ENCODE results near the gene LPO. TPM values are rescaled to one million over a fixed set of nuclear protein-coding genes. Genes with fewer than 3 reads are reported as not detected.

The LPO gene
- under 1 TPM; 0.14 to 0.22 (median 0.18) TPM for polyA plus RNA-seq (ENCODE audit: insufficient read length in 3 of 3)
- long read RNA-seq, donor 1, result 0 reads
- long read RNA-seq, donor 2, result 0 reads
- long read RNA-seq, donor 3, partial matches to known transcripts, result 0 of 5 reads
- long read RNA-seq, donor 3, other reads (novel, unspliced or antisense), result 5 of 5 reads
- long read RNA-seq, donor 4, result 0 reads
- long read RNA-seq, donor 5, result 0 reads
- long read RNA-seq, donor 6, result 0 reads
- long read RNA-seq, donor 7, result 0 reads
- long read RNA-seq, donor 8, result 0 reads
- long read RNA-seq, donor 9, result 0 reads
- long read RNA-seq, donor 10, result 0 reads
- long read RNA-seq, donor 11, result 0 reads
- long read RNA-seq, donor 12, result 0 reads
- long read RNA-seq, donor 13, result 0 reads
- long read RNA-seq, donor 14, result 0 reads
- long read RNA-seq, donor 15, result 0 reads
- long read RNA-seq, donor 16, partial matches to known transcripts, result 5 of 5 reads
- long read RNA-seq, donor 16, other reads (novel, unspliced or antisense), result 0 of 5 reads

DNA sequence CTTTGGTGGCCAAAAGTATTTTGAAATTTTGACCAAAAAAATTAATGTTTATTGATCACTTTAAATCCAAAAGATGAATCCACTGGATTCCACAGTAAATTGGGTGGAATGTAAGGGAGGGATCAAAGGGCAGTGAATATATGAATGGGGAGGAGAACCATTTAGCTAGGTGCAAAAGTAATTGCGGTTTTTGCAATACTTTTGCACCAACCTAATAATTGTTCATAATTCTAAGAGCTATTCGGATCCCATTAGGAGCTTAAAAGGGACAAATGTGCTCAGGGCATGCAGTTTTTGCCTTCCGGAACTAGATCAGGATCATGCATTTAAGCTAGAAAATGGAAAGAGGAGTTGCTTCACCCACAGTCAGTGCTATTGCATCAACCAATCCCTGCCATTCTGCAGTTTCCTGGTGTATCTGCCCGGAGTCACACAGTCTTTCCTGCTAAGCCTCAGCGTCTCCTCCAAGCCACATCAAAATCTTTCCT, at the start of gene LPO:
TSS of gene LPO (plus strand) at position 438 of the 488 bp plus-strand sequence. CDS start 4,396 bp downstream, outside the sequence.
- DNase-seq (ENCODE audit: extremely low read depth in 1 of 11, low read depth in 9 of 11, low spot score in 4 of 11), result no peak

DNA sequence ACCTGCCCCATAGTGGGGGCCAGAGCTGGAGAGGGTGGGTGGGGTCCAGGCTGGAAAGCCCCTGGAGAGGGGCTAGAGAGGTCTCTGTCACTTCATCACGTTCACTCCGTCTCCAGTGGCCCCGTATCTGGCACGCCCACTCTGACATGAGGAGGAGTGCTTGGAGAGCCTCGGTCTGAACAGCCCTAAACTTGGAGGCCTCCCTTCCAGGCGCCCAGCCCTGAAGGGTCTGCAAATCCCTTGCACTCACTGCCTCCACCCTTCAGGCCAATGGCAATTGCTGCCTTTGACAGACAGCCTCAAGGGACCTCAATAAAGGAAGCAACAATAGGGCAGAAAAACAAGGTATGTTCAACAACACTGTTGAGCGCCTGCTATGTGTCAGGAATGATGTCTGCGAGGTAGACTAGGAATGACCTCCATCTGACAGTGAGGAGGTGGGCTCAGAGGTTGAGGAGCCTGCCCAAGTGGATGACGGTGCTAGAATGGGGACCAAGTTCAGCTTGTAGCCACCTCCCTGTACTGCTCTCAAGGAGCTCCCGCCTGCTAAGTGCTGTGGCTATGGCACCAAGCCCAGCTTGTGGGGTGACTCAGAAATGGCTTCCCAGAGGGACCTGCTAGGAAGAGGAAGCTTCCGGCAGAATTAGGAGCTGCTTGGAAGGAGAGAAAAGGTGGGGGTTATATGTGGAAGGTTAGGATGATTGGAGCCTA, 48.8 kb upstream of the LPO start:
- no peak for DNase-seq (ENCODE audit: extremely low read depth in 1 of 11, low read depth in 9 of 11, low spot score in 4 of 11)

DNA sequence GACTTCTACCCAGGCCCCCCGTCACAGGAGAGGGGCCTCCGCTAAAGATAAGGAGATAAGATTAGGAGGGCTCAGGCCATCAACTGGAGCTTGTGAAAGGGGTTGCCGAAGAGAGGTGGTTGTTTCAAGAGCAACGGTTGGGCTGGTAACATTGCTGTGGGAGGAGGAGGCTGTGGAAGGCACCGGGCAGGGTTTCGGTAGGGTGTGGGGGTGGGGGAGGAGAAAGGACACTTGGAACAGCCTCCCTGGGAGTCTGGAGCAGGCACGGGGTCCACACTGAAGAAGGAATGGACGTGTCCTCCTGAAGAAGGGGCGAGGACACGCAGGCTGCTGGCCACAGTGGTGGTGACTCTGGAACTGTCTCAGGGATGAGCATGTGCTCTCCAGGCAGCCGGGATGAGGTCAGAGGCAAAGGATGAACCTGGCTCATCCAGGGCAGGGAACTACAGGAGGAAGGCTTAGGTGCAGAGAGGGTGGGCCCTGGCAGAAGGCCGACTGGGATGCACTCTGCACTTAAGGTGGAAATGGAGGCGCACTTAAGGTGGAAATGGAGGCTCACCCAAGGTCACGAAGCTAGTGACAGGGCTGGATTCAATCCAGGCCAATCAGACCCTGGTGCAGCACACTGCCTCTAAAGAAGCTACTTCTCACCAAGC, 47.0 kb upstream of the LPO start:
- DNase-seq (ENCODE audit: extremely low read depth in 1 of 11, low read depth in 9 of 11, low spot score in 4 of 11), result no peak

- no peak for DNase-seq (ENCODE audit: extremely low read depth in 1 of 11, low read depth in 9 of 11, low spot score in 4 of 11)
Observed at GRCh38 chr17:58192612-58193011, 45.8 kb upstream of the LPO start, which contains the start of gene EPX. Gene EPX (plus strand): TSS chr17:58192726. CDS start chr17:58192847, 121 bp downstream.

GRCh38 chr17:58193641-58194255, 44.6 kb upstream of the LPO start:
- DNase-seq (ENCODE audit: extremely low read depth in 1 of 11, low read depth in 9 of 11, low spot score in 4 of 11), result no peak

GRCh38 chr17:58195518-58196123, 42.8 kb upstream of the LPO start:
- DNase-seq (ENCODE audit: extremely low read depth in 1 of 11, low read depth in 9 of 11, low spot score in 4 of 11), result no peak

DNA sequence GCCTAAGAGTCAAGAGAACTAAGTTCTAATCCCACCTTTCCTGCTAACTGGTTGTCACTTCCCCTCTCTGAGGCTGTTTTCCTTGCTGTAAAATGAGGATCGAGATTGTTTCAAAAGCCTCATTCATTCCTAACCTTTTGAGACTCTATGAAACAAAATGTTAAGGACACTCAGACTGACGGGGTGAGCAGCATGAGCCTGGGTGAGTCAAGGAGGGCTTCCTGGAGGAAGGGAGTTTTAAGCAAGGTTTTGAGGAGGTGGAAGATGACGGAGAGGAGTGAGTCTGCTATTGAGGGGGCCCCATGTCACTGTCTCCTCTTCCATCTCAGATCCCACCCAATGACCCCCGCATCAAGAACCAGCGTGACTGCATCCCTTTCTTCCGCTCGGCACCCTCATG, 41.8 kb upstream of the LPO start:
- DNase-seq (ENCODE audit: extremely low read depth in 1 of 11, low read depth in 9 of 11, low spot score in 4 of 11), result no peak

DNA sequence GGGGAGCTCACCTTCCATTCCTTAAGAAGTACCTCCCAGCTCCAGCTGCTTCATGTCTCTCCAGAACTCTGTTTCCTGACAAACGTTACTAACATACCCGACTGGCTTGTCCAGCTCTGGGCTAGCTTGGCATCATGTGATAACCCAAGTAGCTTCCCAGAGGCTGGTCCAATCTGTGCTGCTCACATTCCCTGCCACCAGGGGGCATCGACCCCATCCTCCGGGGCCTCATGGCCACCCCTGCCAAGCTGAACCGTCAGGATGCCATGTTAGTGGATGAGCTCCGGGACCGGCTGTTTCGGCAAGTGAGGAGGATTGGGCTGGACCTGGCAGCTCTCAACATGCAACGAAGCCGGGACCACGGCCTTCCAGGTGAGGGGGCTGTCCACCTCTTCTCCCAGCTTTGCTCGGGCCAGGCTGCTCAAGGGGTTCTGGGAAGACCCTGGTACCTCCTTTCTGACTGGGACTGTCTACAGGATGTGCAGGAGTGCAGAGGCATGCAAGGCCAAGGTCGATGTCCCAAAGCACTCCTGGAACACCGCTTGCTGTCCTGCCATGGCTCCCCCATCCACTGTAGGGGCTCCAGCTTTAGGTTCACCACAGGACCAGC, 38.3 kb upstream of the LPO start:
- DNase-seq (ENCODE audit: extremely low read depth in 1 of 11, low read depth in 9 of 11, low spot score in 4 of 11), result peak in 3 of 11 donors; percentile 10 to 19 (median 15)

DNA sequence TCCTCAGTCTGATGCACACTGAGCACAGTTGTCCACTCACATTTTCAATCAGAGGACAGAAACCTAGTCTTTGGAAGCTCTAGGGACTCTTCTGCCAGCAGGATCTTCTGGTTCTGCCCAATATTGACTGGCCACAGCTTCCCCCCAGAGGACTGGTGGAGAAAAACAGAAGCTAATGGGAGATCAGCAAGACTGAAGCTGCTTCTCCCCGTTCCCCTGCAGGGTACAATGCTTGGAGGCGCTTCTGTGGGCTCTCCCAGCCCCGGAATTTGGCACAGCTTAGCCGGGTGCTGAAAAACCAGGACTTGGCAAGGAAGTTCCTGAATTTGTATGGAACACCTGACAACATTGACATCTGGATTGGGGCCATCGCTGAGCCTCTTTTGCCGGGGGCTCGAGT, 35.5 kb upstream of the LPO start:
- no peak for DNase-seq (ENCODE audit: extremely low read depth in 1 of 11, low read depth in 9 of 11, low spot score in 4 of 11)

DNA sequence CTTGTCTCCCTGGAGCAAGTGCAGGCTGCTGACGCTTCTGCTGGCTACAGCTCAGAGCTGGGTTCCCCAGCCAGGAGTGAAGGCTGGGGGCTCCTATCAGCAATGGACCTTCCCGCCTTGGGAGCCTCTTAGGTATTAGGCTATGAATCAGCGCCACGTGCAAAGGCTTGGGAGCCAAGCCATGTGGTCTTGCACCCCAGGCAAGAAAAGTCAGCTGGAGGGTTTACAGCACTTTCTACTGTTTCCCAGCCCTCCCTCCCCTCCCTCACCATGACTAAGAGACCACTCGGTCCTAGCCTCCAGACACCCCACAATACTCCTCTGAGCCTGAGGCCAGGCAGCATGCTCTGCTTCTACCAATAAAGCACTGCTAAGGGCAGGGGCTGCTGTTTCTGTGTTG, 33.6 kb upstream of the LPO start:
- no peak for DNase-seq (ENCODE audit: extremely low read depth in 1 of 11, low read depth in 9 of 11, low spot score in 4 of 11)

DNA sequence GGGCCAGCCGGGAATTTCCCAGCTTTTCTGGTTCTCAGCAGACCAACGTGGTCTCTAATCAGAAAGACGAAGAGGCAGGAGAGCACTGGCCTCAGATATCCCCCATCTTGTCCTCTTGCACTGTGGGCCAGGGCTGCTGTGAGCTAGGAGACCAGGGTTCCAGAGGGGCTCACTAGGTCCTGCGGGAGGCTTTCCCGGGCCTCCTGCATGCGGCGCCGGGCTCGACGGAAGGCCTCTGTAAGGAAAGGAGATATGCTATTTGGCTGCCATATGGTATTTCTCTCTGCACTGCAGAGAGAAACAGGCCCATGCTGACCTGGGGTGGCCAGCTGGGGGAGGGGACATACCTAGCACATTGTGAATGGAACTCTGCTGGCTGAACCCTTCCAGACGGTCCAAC, 32.4 kb upstream of the LPO start:
- DNase-seq (ENCODE audit: extremely low read depth in 1 of 11, low read depth in 9 of 11, low spot score in 4 of 11), result no peak

GRCh38 chr17:58207451-58207850, 30.9 kb upstream of the LPO start:
- DNase-seq (ENCODE audit: extremely low read depth in 1 of 11, low read depth in 9 of 11, low spot score in 4 of 11), result no peak

GRCh38 chr17:58208344-58208743, 30.0 kb upstream of the LPO start:
- no peak for DNase-seq (ENCODE audit: extremely low read depth in 1 of 11, low read depth in 9 of 11, low spot score in 4 of 11)

- DNase-seq (ENCODE audit: extremely low read depth in 1 of 11, low read depth in 9 of 11, low spot score in 4 of 11), result no peak
Observed at GRCh38 chr17:58210922-58211321, 27.5 kb upstream of the LPO start.

- DNase-seq (ENCODE audit: extremely low read depth in 1 of 11, low read depth in 9 of 11, low spot score in 4 of 11), result no peak
Observed at GRCh38 chr17:58215685-58216084, 22.7 kb upstream of the LPO start.

GRCh38 chr17:58217766-58218165, 20.6 kb upstream of the LPO start:
- DNase-seq (ENCODE audit: extremely low read depth in 1 of 11, low read depth in 9 of 11, low spot score in 4 of 11), result no peak

- peak; percentile 84 to 94 (median 90) for DNase-seq (ENCODE audit: extremely low read depth in 1 of 11, low read depth in 9 of 11, low spot score in 4 of 11)
Observed at GRCh38 chr17:58219007-58219788, 19.2 kb upstream of the LPO start, which contains the start of gene MKS1. Gene MKS1 (minus strand): TSS chr17:58219255. CDS start chr17:58219230, 25 bp downstream.
